PC-3 (cell line): Measurements from ENCODE around the gene PPY.

Source experiments
- EZH2 ChIP-seq: fragments of 300-600 bp; sonication (generic); IDR thresholded peaks from one replicate; pipeline ENCODE4 v1.6.1; 2017; ENCODE audit warnings: antibody characterized with exemption, mild to moderate bottlenecking, low read length; ENCODE audit not compliant: unreplicated experiment
- EZH2phosphoT487 ChIP-seq: fragments of 300-600 bp; sonication (generic); IDR thresholded peaks from 2 replicates; pipeline ENCODE4 v1.6.1; 2018; ENCODE audit warnings: mild to moderate bottlenecking, antibody characterized with exemption, low read length, borderline replicate concordance

DNA sequence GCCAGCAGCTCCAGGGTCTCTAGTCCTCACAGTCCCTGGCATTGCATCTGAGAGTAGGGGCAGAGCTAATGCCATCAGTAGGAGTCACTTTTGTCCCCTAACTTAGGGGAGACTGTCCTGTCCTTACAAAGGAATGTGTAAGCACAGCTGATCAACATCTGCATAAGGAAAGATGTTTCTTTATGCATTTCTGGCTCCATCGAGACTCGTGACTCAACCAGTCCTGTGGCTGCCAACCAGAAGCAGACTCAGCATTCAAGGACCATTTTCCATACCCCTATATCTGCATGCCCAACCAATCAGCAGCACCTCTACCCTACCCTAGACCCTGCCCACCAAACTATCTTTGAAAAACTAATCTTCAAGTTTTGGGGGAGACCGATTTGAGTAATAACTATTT lies 26.7 kb downstream of the PPY start:
- no peak for TF ChIP-seq EZH2phosphoT487
- TF ChIP-seq EZH2: no peak
